Endothelial cell of umbilical vein (primary cell): ENCODE results near the gene ACAA1. TPM values are rescaled to one million over a fixed set of nuclear protein-coding genes. Genes with fewer than 3 reads are reported as not detected.

Source experiments
- BruUV-seq: library from RNA; stranded (reverse); fragments of 400-500 nt; replicated peaks from 2 replicates; lab custom pipeline; 2021; lab: Mats Ljungman, UMichigan
- CTCF ChIA-PET: fragments of 300-600, 350-600 bp; sonication (Branson Sonifier 250); formaldehyde crosslinking; loops from one replicate; lab custom pipeline; 2021; ENCODE audit warnings: antibody characterized with exemption, inconsistent platforms; lab: Charles Lee
- POLR2A ChIA-PET: fragments of 300-600, 350-600 bp; sonication (Branson Sonifier 250); formaldehyde crosslinking; loops from one replicate; lab custom pipeline; 2021; ENCODE audit warnings: antibody characterized with exemption, inconsistent platforms; lab: Charles Lee
- DNase-seq: peaks from one replicate; pipeline ENCODE4 v3.0.0-alpha.2; 2011; ENCODE audit warnings: low read depth, low spot score
- FAIRE-seq: peaks from 2 replicates; lab custom pipeline; 2011; peaks lifted over from hg19 to GRCh38; lab: Jason Lieb, UNC
- H2AFZ ChIP-seq: 2 replicates; pipeline ENCODE4 v1.6.0; 2012; ENCODE audit warnings: low read depth, low read length, control low read depth, inconsistent platforms
- H3K27ac ChIP-seq: 2 replicates; pipeline ENCODE4 v1.5.1; 2011; ENCODE audit warnings: low read depth, mild to moderate bottlenecking, control low read depth, low read length, moderate library complexity; ENCODE audit not compliant: insufficient read depth
- H3K27me3 ChIP-seq, 2 experiments: 2 replicates each; pipeline versions ENCODE4 v1.6.0 to v1.6.1; 2011; ENCODE audit warnings: low read length in 2 of 2, mixed read lengths in 1 of 2; ENCODE audit not compliant: control insufficient read depth in 2 of 2, insufficient read depth in 2 of 2
- H3K36me3 ChIP-seq, 2 experiments: 2 replicates in 1 of 2; 3 replicates in 1 of 2; pipeline ENCODE4 v1.5.1; 2011; ENCODE audit warnings: low read length in 2 of 2, mild to moderate bottlenecking in 1 of 2, moderate library complexity in 1 of 2; ENCODE audit not compliant: control insufficient read depth in 2 of 2, insufficient read depth in 2 of 2; ENCODE audit errors: extremely low read depth in 1 of 2
- H3K4me1 ChIP-seq: 3 replicates; pipeline ENCODE4 v1.5.1; 2011; ENCODE audit warnings: mild to moderate bottlenecking, low read length; ENCODE audit not compliant: control insufficient read depth, insufficient read depth; ENCODE audit errors: extremely low read depth
- H3K4me2 ChIP-seq: 2 replicates; pipeline ENCODE4 v1.6.1; 2011; ENCODE audit warnings: low read length, control low read depth, mixed read lengths; ENCODE audit not compliant: insufficient read depth
- H3K4me3 ChIP-seq, 3 experiments: fragments of 200-600 bp in 1 of 3; sonication (generic), shearing (Covaris generic) in 1 of 3; replicated peaks in 1 of 3; 2 replicates each; pipeline ENCODE4 v1.5.1; 2011 to 2016; ENCODE audit warnings: control low read depth in 3 of 3, low read length in 3 of 3, mild to moderate bottlenecking in 2 of 3, inconsistent platforms in 1 of 3, low read depth in 1 of 3, moderate library complexity in 1 of 3; ENCODE audit not compliant: insufficient read depth in 1 of 3
- H3K79me2 ChIP-seq: 2 replicates; pipeline ENCODE4 v1.6.0; 2012; ENCODE audit warnings: low read length, inconsistent platforms; ENCODE audit not compliant: control insufficient read depth, insufficient read depth
- H3K9ac ChIP-seq: replicated peaks from 2 replicates; pipeline ENCODE3; 2011; ENCODE audit warnings: low read length, control low read depth; ENCODE audit not compliant: insufficient read depth; ENCODE audit errors: extremely low read depth
- H3K9me1 ChIP-seq: replicated peaks from 3 replicates; pipeline ENCODE4 v1.6.0; 2011; ENCODE audit warnings: mild to moderate bottlenecking, low read length; ENCODE audit not compliant: control insufficient read depth, insufficient read depth; ENCODE audit errors: extremely low read depth
- H3K9me3 ChIP-seq: replicated peaks from 2 replicates; pipeline ENCODE4 v1.5.1; 2012; ENCODE audit warnings: low read length, inconsistent platforms; ENCODE audit not compliant: control insufficient read depth, insufficient read depth
- H4K20me1 ChIP-seq: replicated peaks from 2 replicates; pipeline ENCODE3; 2011; ENCODE audit warnings: mild to moderate bottlenecking, low read length; ENCODE audit not compliant: control insufficient read depth, insufficient read depth; ENCODE audit errors: extremely low read depth
- EZH2 ChIP-seq: IDR thresholded peaks from 2 replicates; pipeline ENCODE4 v1.6.1; 2012; ENCODE audit warnings: borderline replicate concordance, low read depth, mild to moderate bottlenecking, moderate library complexity, low read length, inconsistent platforms; ENCODE audit not compliant: severe bottlenecking
- FOS ChIP-seq: IDR thresholded peaks from 2 replicates; pipeline ENCODE4 v1.6.1; 2011; ENCODE audit warnings: mild to moderate bottlenecking, low read length, moderate library complexity, borderline replicate concordance; ENCODE audit not compliant: insufficient read depth
- GATA2 ChIP-seq: IDR thresholded peaks from 2 replicates; pipeline ENCODE4 v1.7.0; 2011; ENCODE audit warnings: low read depth, mild to moderate bottlenecking, moderate library complexity, mixed read lengths, low read length; ENCODE audit not compliant: insufficient read length, insufficient read depth
- JUN ChIP-seq: IDR thresholded peaks from 2 replicates; pipeline ENCODE4 v1.6.1; 2011; ENCODE audit warnings: borderline replicate concordance, low read depth; ENCODE audit not compliant: insufficient read length, insufficient read depth
- POLR2A ChIP-seq: IDR thresholded peaks from 2 replicates; pipeline ENCODE4 v1.6.1; 2012; ENCODE audit warnings: low read depth, mild to moderate bottlenecking, control low read depth, low read length
- POLR2AphosphoS5 ChIP-seq: IDR thresholded peaks from 2 replicates; pipeline ENCODE4 v1.6.1; 2012; ENCODE audit warnings: low read depth, mild to moderate bottlenecking, control low read depth, low read length, moderate library complexity; ENCODE audit not compliant: insufficient read depth
- dilution Hi-C: fragments of 300-500 bp; cut with MboI; formaldehyde crosslinking; loops from one replicate; pipeline ENCODE4 v1.15.0; 2019; ENCODE audit warnings: low sequenced_read_pairs; ENCODE audit not compliant: extremely low pct_ligation_motif_present
- intact Hi-C: fragments of 100-400 bp; cut with micrococcal nuclease; formaldehyde crosslinking; loops from one replicate; pipeline ENCODE4 v1.10.0; 2022
- polyA plus RNA-seq, 4 experiments: library from polyadenylated mRNA; depleted of rRNA in 3 of 4; stranded (reverse) in 3 of 4; unstranded in 1 of 4; fragments of >200 nt; gene quantifications; 2 replicates each; pipeline versions ENCODE4 v1.2.1 to v1.2.3, GENCODE V29; 2011 to 2012; ENCODE audit warnings: missing spikeins in 1 of 4
- total RNA-seq: library from RNA; stranded (reverse); gene quantifications from 2 replicates; pipeline ENCODE4 v1.2.3, GENCODE V29; 2021
- TF ChIP-seq, protein P1 (sequence below), 2 donors: IDR thresholded peaks; 1 replicate in 1 of 2; 2 replicates in 1 of 2; pipeline ENCODE4 v1.5.1; 2011; ENCODE audit warnings: low read length in 2 of 2, mild to moderate bottlenecking in 2 of 2, moderate library complexity in 2 of 2, control low read depth in 1 of 2, inconsistent platforms in 1 of 2, low read depth in 1 of 2; ENCODE audit not compliant: insufficient read depth in 1 of 2; ENCODE audit errors: extremely low read depth in 1 of 2
- TF ChIP-seq, protein P2 (sequence below): IDR thresholded peaks from 2 replicates; pipeline ENCODE4 v1.6.1; 2011; ENCODE audit not compliant: insufficient read depth, insufficient read length

The ACAA1 gene
- total and polyA plus RNA-seq, 2 donors (not counting 3 experiments of a cell fraction or from before 2014, with no cell fraction given) = 52.1 to 53.8 TPM

GRCh38 chr3:38142959-38143358 is 6.0 kb upstream of the ACAA1 start:
- Histone ChIP-seq H3K9me3 (no peaks in the 10 kb centered on the region), H3K9ac (no peak overlapping the region), H3K4me1 (peaks cover 13% of the 10 kb centered on the region), H4K20me1 (no peaks in the 10 kb centered on the region), H3K4me3 (no peak overlapping the region), H3K79me2 (no peaks in the 10 kb centered on the region), H3K9me1 (no peaks in the 10 kb centered on the region), H3K27ac (no peak overlapping the region), H3K27me3 (peaks cover 3 to 10% of the 10 kb centered on the region in 2 experiments), H2AFZ (no peak overlapping the region), H3K36me3 (peaks cover 0 to 14% of the 10 kb centered on the region in 2 experiments), H3K4me2 (no peak overlapping the region)
- ChIA-PET CTCF (no interaction called here), POLR2A (interaction anchor here (1.1 kb wide), 1 partner anchor 22 kb away, joined by 3 read pairs; the partner anchor contains the start of gene OXSR1)
- FAIRE-seq (no peak), DNase-seq (no peak)
- no TSS peak for BruUV-seq
- intact Hi-C loops = no loop called here
- dilution Hi-C loops = no loop called here
- TF ChIP-seq, protein P1, sequence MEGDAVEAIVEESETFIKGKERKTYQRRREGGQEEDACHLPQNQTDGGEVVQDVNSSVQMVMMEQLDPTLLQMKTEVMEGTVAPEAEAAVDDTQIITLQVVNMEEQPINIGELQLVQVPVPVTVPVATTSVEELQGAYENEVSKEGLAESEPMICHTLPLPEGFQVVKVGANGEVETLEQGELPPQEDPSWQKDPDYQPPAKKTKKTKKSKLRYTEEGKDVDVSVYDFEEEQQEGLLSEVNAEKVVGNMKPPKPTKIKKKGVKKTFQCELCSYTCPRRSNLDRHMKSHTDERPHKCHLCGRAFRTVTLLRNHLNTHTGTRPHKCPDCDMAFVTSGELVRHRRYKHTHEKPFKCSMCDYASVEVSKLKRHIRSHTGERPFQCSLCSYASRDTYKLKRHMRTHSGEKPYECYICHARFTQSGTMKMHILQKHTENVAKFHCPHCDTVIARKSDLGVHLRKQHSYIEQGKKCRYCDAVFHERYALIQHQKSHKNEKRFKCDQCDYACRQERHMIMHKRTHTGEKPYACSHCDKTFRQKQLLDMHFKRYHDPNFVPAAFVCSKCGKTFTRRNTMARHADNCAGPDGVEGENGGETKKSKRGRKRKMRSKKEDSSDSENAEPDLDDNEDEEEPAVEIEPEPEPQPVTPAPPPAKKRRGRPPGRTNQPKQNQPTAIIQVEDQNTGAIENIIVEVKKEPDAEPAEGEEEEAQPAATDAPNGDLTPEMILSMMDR (IDR thresholded peaks at IDR 0.05; ENCODE audit: extremely low read depth in 1 of 2, insufficient read depth in 1 of 2, low read depth in 1 of 2, low read length in 2 of 2) = no peak
- TF ChIP-seq POLR2A = no peak
- no peak for TF ChIP-seq JUN
- no peak for TF ChIP-seq GATA2
- TF ChIP-seq EZH2 = no peak

GRCh38 chr3:38141952-38142273 is 5.0 kb upstream of the ACAA1 start:
- no peak overlapping the region for H2AFZ ChIP-seq
- dilution Hi-C loops (no loop called here), intact Hi-C loops (no loop called here)
- TF ChIP-seq, protein P1 (IDR thresholded peaks at IDR 0.05; ENCODE audit: extremely low read depth in 1 of 2, insufficient read depth in 1 of 2, low read depth in 1 of 2, low read length in 2 of 2) = no peak
- TF ChIP-seq FOS = no peak
- no peak for TF ChIP-seq POLR2A
- TF ChIP-seq, protein P2, sequence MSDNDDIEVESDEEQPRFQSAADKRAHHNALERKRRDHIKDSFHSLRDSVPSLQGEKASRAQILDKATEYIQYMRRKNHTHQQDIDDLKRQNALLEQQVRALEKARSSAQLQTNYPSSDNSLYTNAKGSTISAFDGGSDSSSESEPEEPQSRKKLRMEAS = no peak
- TF ChIP-seq EZH2 = no peak
- TF ChIP-seq JUN = no peak
- TF ChIP-seq GATA2 = no peak
- TF ChIP-seq POLR2AphosphoS5 = no peak
- H3K4me1 ChIP-seq = peaks cover 20% of the 10 kb centered on the region
- no peak overlapping the region for H3K4me2 ChIP-seq
- no peaks in the 10 kb centered on the region for H3K9me3 ChIP-seq
- FAIRE-seq (no peak), DNase-seq (no peak)
- peaks cover 0 to 14% of the 10 kb centered on the region in 2 experiments for H3K36me3 ChIP-seq
- no peak overlapping the region for H3K4me3 ChIP-seq
- H3K79me2 ChIP-seq = no peaks in the 10 kb centered on the region
- H4K20me1 ChIP-seq = no peaks in the 10 kb centered on the region
- no peaks in the 10 kb centered on the region for H3K9me1 ChIP-seq
- peaks cover 3 to 10% of the 10 kb centered on the region in 2 experiments for H3K27me3 ChIP-seq
- H3K9ac ChIP-seq = no peak overlapping the region
- H3K27ac ChIP-seq = no peak overlapping the region
- ChIA-PET CTCF (interaction anchor here (0.8 to 1.1 kb wide), 4 partner anchors 13 to 205 kb away, joined by 3 to 4 read pairs (median 3); partner anchors contain the start of genes OXSR1 and XYLB), POLR2A (no interaction called here)
- no TSS peak for BruUV-seq
